NCI-H2227 treated with DMSO at 0.1 percent for 48 hours (cell line): ENCODE measurements around the gene CTDSPL.
"Not testable (repeated sequence)": the region's sequence is repeated elsewhere in the genome, so short reads cannot be mapped to it uniquely, and the experiment has no call there.

Experiments
- DNase-seq: peaks from one replicate; lab custom pipeline; 2025; lab: John Stamatoyannopoulos, UW

CTDSPL gene

DNA sequence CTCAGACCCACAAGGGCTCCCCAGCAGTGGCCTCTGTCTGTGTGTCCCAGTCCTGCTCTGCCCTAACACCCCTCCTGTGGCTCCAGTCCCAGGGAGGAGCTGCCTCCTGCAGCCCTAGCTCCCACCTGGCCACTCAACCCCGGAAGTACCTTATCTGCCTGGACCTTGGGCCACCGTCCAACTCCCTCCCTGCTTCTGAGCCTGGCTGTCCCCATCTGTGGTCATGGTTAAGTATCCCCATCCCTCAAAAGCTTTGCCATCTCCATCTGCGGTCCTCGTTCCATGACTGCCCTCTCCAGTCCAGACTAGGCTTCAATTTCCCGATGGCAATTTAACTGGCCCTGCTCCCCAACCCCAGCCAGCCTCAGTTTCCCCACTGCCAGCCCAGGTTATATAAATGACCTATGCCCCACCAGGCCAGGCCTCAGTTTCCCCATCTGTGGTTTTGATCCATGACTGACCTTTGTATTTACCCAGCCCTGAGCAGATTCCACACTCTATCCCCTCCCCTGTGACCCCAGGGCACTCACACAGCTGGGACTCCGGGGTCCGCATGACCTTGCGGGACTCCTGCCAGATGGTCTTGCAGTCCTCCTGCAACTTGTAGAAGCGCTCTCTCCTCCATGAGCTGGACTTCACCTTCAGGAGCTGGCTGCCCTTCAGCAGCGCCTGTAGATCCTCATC, 158.1 kb downstream of the CTDSPL start:
- no peak for DNase-seq

DNA sequence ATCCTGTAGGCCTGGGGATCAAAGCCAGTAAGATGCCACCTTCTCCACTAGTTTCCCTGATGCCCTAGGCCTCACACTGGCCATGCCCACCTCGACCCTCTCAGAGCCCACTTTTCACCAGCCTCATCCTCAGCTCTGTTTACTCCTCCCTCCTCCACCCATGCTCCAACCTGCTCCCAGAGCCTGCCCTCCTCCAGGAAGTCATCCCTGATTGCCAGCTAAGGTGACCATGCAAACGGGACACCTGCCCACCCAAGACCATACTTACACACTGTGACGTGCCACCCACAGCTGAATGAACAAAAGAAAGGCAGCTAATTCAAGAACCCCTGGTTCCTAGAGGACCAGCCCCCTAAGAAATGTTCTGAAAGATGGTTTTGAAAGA, 158.7 kb downstream of the CTDSPL start:
- no peak for DNase-seq

DNA sequence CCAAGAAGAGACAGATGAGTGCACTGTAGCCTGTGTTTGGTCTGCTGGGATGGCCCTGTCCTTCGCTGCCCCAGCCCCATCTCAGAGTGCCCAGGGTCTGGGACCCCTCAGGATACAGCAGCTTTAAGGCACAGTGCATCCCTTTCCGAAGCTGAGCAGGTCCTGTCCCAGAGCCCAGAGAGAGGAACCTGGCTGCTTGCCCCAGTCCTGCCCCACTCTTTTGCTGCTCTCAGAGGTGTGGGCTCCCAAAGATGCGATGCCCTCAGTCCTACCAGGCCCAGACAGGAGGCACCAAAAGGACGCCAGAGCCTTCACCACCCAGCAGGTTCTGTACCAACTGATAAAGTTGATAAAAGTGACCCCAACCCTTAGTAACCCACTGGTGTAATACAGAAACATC, 159.5 kb downstream of the CTDSPL start:
- no peak for DNase-seq

DNA sequence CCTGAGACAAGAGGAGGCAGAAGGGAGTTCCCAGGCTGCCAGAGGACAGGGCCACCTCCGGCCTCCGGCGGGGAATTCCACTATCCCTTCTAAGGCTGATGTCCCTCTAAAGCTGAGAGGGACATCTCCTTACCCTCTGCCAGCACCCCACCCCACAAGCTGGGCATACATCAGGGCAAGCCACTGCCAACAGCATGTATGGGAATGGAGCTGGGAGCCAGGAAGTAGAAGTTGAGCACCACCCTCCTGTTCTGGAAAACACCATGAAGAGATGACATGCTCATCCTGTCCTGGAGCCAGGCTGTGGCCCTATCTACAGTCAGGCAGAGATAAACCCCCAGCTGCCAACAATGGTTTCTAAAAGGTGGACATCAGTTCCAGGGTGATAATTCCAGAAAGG, 160.6 kb downstream of the CTDSPL start:
- no peak for DNase-seq

DNA sequence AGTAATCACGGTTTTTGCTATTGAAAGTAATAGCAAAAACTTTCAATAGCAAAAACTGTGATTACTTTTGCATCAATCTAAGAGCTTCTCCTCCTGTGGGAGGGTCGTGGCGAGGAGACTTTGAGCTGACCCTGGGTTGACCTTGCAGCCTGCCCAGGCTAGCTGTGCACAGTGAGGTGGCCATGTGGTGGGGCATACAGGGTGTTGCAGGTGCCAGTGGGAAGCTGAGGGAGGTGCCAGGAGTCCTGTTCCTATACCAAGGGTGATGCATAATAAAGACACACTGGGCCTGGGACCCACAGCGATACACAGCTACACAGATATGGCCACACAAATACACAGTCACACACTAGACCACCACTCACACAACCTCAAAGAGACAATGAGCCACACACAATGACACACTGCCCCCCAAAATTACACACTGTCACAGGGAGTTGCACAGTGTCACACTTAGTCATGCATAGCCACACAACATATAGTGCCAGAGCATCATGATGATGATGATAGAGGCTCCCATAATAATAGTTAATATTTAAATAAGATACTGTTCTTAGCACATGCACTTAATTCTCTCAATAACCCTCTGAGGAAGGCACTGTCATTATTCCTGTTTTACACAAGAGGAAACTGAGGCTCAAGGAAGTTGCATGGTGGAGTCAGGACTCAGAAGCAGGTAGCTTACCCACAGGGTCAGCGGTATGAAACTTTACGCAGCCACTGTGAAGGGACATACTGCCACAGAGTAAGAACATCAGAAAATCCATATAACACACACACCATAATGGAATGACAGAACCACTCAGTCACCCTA, 161.4 kb downstream of the CTDSPL start:
- DNase-seq, result no peak

DNA sequence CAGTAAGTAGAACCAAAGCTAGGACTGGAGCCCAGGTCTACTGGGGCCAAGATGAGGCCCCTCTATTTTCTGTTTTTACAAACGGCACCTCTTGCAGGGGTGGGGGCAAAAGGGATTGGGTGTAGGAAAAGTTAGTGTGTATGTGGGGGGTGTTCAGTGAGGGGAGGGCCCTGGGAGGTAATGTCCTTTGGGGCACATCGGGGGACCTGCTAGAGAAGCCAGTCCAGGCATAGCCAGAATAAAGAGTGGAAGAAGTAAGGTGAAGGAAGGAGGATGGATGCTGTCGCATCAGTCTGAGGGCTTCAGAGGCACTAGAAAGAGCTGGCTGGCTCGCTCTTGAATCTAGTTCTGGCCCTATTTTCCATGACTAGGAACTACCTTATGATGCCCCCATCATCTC, 165.2 kb downstream of the CTDSPL start:
- DNase-seq, result no peak

DNA sequence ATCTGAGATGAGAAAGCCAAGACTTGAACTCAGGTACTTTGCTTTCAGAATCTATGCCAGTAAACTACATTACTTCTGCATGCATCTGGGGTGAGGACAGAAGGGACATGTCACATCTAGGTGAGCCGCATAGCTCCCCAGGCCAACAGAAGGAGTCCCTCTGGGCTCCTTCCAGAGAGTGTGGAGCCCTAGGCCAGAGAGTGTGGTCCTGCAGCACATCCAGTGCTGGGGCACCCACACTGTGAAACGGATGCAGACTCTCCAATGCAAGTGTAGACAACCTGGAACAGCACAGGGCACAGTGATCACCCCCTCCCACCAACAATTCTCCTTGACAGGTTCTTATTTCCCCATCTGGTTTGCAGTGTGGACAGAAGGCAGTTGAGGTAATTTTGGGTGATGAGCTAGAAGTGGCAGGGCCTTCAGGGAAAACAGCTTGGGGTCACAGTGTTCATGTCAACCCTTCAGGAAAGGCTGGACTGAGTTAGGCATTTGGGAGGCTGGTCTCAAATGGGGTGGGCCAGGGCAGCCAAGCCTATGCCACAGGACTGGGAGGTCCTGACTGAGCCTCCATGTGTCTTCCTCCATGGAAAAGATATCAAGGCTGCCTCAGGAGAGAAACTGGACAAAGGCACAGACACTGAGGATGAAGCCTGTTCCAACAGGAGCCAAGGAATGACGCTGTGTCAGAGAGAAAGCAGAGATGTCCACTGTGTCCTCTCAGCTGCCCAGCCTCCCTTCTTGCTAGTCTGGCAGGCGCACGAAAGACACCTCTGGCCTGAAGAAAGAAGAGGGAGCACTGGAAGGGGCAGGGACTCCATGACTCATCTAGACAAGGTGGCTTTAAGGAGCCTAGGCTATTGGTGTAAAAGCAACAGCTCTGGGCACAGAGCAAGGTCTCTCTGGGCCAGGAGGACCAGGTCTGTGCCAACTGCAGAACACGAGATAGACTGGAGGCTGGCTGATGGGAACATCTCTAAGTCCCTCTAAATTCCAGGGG, 166.1 kb downstream of the CTDSPL start:
- no peak for DNase-seq

DNA sequence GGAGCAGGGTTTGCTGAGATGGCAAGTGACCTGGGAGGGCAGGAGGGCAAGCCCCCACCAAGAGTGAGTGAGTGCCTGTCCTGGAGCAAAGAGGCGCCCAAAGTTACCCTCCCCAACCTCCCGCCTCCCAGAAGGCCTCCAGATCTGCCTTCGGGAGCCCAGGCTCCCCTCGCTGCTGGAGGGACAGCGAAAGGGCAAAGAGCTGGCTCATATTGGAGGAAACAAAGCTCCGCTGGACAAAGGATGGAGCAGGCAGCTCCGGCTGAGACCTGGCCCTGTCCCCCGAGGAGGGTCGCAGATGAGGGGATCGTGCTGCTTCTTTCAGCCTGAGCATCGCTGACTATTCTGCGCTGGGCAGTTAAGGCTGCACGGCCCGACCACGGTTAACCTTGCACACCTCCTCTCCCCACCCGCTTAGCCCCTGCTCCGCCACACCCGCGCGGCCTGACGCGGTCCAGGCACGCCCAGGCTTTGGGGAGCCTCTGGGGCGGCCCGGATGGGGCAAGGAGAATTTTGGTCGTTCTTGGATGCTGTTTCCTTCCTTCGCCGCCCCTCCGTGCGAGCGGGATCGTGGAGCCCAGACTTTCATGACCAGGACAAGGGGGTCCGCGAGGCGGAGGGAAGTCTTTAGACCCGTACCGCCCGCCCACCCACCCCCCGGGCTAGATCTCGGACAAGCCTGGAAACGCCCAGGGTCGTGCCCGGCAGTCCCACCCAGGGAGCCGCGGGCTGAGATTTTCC, 167.1 kb downstream of the CTDSPL start:
- no peak for DNase-seq

DNA sequence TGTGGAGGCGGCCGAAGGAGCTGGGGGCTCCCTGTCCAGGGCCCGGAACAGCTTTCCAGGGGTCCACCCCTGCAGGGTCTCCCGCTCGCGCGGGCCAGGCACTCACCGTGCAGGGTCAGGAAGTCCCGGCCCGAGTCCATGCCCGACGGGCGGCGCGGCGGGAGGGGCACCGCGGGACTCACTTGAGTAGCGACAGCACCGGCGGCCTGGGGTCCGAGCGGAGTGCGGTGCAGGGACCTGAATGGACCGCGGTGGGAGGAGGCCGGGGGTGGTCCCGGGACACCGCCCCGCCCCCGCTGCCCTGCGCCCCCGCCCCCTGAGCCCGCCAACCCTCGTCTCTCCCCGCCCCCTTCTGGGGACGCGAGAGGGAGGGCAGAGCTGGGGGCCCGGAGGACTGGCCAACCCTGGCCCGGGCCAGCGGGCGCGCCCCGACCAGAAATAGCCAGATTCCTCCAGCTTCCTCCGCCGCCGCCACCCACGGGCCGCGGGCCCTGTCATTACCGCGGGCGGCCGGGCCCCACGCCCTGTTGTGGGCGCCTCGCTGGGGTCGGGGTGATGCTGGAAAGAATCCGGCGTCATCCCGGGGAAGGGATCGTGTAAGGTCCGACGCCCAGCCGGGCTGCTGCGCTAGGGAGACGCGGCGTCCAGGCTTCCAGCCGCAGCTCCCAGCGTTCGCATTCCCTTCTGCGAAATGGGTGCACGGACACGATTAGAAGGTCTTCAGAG, 167.9 kb downstream of the CTDSPL start, which contains the start of gene PLCD1:
TSS of gene PLCD1 (minus strand) at position 243 of the 726 bp plus-strand sequence. CDS start at position 140, 103 bp downstream.
- peak; percentile 9 for DNase-seq

DNA sequence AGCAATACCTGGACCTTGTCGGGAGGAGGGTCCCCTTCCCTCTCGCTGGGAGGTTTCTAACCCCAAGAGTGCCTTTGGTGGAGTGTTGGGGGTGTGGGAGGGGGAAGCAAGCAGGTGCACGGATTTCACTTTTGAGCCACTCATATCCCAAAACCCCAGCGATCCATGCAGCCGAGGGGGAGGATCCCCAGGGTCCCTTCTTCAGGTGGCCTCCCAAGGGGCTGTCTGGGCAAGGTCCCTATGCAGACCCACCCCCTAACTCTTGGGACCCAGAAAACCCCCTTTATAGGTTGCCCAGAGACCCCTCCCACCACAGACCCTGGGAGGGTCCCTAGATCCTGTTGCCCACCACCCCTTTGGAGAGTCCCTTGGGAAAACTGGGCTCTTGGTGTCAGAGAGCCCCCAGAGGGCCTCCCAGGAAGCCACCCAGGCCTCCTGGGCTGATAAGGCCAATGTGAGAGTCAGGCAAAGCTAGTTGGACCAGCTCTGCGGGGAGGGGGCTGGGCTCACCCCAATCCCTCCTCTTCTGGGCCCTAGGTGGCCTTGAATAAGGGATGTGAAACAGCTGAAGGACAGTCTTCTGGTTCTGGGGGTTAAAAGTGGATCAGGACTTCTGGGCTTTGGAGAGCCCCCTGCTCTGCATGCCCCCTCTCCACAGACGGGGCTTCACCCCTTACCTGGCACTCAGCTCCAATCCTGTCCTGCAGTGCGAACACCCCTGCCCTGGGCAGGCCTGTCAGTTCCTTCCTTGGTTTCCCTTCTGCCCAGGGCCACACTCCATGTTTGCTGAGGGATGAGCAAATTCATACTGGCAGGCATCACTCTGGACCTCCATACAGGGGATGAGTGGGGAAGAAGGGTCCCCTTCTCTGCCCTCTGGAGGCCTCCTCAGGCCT, 168.7 kb downstream of the CTDSPL start:
- DNase-seq, result no peak

DNA sequence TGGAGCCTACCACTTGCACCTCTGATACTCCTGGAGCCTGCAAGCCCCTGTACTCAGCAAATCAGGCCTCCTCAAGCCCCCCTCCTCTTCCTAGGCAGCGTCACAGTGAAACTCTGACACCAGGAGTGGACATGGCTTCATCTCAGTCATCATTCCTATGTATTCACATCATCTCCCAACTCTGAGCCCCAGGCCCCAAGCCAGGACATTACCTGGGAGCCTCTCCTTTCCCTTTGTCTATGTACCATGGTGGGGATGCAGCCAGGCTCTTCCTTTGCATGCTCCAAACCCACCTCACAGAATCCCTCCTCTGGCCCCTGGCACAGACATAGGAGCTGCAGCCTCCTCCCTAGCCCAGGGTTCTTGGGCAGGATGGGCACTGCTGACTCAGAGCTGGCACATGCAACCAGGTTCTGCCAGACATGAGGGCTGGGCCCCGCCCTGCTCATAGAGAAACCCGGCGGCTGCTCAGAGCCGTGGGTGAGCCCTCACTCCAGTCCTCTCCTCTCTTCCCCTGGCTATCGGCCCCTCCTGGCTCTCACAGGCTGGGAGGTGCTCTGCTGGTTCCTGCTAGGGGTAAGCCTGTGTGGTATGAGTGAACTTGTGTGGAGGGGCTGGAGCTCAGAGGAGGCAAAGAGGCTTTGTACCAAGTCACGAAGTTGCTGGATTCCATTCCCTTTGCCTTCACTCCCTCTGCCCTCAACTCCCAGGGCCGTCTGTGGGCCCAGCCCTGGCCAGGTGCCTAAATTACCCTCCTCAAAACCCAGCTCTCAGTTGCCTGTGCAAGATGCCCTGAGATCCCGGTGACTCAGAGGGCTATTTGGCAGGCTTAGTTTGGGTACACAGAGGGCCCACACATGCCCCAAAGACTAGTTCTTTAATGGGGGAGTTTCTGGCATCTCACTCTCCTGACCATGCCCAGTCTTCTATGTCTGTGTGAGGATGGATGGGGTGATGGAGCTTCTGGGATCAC, 169.6 kb downstream of the CTDSPL start:
- no peak for DNase-seq

DNA sequence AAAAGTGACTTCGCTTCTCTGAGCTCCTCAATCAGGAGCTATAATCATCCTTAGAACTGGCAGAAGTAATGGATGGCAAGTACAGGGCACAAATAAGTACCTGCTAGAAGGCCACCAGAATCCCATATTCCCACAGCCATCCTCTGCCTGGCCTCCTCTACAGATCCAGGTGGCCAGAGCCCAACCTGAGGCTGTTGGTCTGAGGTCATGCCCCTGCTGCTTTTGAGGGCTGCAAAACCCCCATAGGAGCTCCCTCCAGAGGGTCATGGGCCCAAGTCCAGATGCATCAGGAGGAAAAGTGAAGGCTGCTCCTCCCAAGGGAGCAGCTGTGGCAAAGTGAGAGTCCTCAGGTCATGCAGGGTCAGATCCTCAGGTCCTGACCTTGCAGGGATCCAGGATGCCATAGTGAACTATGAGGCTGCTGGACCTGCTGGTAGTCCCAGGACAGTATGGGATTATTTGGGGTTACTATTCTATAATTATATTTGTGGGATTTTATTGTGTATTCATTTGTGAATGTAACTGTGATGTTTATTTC, 170.7 kb downstream of the CTDSPL start:
- no peak for DNase-seq

DNA sequence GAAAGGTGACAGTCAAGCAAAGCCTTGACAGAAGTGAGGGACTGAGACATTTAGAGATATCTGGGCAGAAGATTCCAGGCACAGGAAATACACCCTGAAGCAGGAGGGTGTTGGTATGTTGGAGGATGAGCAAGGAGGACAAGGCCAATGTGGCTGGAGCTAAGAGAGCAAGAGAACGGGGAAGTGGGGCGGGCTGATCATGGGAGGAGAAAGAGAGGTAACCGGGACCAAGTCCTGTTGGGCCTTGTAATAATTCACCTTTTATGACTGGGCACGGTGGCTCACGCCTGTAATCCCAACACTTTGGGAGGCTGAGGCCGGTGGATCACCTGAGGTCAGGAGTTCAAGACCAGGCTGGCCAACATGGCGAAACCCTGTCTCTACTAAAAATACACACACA, 171.9 kb downstream of the CTDSPL start:
- DNase-seq, result not testable (repeated sequence)
